Left ventricle myocardium superior (tissue), 1 donor: Measurements from ENCODE around the gene SIMC1. TPM values are rescaled to one million over a fixed set of nuclear protein-coding genes. Genes with fewer than 3 reads are reported as not detected.
"Not testable (repeated sequence)": the region's sequence is repeated elsewhere in the genome, so short reads cannot be mapped to it uniquely, and the experiment has no call there.

ENCODE experiments used
- ATAC-seq: fragments of 200-7000 bp; cut with Tn5 transposase; one replicate; pipeline ENCODE4 v1.9.1; 2020; ENCODE audit warnings: mild to moderate bottlenecking, moderate library complexity
- DNase-seq: peaks from one replicate; pipeline ENCODE4 v3.0.0-alpha.2; 2020
- intact Hi-C: fragments of 100-400 bp; cut with micrococcal nuclease; formaldehyde crosslinking; loops from one replicate; pipeline ENCODE4 v1.11.0; 2022
- total RNA-seq: library from RNA; stranded (reverse); fragmentation: NEBNext Ultra II Directional; extraction: Animal tissue kit (Norgen Biotek cat#: 25700); gene quantifications from one replicate; pipeline ENCODE4 v1.2.1, GENCODE V29; 2021
- donor health status: DM: no; HTN: yes; CAD: no; lungs with severe emphysema.

The SIMC1 gene
- total RNA-seq, 1 donor from 2014 or later = 6.1 TPM

GRCh38 chr5:176203086-176203485 lies 35.1 kb upstream of the SIMC1 start:
- ATAC-seq (no peak), DNase-seq (no peak)
- intact Hi-C loops = no loop called here

- ATAC-seq, DNase-seq, intact Hi-C loops: not testable (repeated sequence)
These were observed 34.7 kb upstream of the SIMC1 start for GRCh38 chr5:176203535-176203934.

- intact Hi-C loops, ATAC-seq, DNase-seq: not testable (repeated sequence)
These were observed 23.7 kb upstream of the SIMC1 start for GRCh38 chr5:176214466-176215021.

- DNase-seq = peak; percentile 81
- intact Hi-C loops = not testable (repeated sequence)
- peak; percentile 83 for ATAC-seq
These were observed 21.8 kb upstream of the SIMC1 start for GRCh38 chr5:176216393-176216916.

DNA sequence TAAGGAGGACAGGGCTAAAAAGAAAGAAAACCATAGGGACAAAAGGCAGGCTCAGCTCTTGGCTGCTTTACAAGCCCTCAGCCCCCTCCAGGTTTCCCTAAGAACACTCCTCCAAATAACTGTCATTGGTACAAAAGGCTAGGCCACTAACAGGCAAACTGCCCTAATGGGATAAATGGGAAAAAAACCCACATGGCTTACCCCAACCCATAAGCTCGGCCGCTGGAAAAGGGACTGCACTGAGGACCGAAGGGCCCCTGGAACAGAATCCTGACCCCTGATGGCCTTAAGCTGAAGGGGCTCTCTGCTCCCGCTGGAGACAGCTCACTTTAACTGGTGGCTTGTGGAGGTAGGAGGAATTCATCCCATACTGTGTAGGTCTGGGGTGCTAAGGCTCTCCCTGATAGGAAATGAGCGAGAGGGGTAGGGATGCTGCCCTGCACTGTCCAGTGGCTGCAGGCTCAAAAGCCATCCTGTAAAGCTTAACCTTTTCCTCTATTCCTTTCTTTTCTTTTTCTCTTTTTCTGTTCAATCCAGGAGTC lies 21.0 kb upstream of the SIMC1 start:
- intact Hi-C loops, ATAC-seq, DNase-seq: not testable (repeated sequence)

DNA sequence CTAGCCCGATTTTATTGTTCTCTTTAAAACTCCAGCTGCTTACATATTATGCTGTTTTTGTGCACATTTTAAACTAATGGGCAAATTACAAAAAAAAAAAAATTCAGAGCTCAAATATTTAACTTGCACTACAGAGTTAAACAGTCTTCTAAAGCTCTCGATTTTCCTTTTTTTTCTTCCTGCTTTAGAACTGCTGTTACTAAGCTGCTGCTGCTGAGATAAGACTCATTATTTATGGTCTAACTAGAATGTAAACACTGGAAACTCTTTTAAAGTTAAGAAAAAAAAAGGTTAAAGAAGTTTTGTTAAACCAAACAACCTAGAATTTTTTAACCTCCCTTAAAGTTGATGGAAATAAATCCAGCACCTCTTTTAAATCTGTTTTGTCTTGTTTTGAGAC lies 20.5 kb upstream of the SIMC1 start:
- DNase-seq, intact Hi-C loops, ATAC-seq: not testable (repeated sequence)

DNA sequence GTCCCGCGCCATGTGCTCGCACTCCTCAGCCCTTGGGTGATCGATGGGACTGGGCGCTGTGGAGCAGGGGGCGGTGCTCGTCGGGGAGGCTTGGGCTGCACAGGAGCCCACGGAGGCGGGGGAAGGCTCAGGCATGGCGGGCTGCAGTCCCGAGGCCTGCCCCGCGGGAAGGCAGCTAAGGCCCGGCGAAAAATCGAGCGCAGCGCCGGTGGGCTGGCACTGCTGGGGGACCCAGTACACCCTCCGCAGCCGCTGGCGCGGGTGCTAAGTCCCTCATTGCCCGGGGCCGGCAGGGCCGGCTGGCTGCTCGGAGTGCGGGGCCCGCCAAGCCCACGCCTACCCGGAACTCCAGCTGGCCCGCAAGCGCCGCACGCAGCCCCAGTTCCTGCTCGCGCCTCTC lies 16.2 kb upstream of the SIMC1 start:
- ATAC-seq, intact Hi-C loops, DNase-seq: not testable (repeated sequence)

- intact Hi-C loops, DNase-seq, ATAC-seq: not testable (repeated sequence)
These were observed 9.9 kb upstream of the SIMC1 start for GRCh38 chr5:176228358-176228757.

- intact Hi-C loops, DNase-seq, ATAC-seq: not testable (repeated sequence)
These were observed 5.0 kb upstream of the SIMC1 start for GRCh38 chr5:176233253-176233652.

DNA sequence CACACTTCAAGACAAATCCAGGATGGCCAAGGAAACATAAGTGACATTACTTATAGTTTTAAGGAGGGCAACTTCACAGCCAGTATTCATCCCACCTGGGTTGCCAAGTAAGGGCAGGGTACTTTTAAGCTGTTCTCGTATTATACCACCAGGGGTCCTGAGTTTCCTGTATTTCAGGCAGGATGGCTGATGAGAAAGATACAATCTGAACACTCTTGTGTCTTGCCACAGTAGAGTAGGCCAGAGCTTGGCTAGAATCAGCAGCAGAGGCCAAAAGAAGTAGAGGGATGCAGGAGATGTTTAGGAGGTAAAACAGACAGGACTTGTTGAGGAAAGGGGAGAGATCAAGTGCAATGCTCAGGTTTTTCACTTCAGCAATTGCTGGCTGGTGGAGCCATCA lies 3.1 kb upstream of the SIMC1 start:
- intact Hi-C loops, DNase-seq: not testable (repeated sequence)
- ATAC-seq = peak; percentile 23

DNA sequence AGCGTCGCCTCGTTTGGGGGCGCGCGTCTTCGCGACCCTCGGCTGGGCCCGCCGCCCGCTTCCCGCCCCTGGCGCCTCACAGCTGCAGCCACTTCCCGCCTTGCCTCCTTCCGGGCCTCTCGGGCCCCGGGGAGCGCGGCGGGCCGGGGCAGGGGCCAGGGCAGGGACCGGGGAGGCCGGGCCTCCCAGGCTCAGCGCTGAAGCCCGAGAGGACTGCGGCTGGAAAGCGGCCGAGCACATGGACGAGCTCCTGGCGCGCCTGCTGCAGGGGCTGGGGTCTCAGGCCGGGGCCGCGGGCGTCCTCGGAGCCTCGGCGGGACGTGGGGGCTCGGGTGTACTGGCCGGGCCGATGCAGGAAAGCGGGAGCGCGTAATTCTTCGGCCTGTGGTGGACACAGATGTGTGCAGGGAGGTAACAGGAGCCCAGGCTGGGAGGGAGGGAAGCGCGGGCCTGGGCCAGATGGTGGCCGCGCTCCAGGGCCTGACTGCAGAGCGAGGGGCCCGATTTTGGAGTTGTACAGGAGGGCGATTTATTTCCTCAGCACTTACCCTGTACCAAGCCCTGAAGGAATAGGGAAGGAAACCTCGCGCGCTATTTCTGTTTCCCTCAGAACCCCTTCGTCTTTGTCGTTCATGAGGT lies 540 bp downstream of the SIMC1 start:
- intact Hi-C loops, DNase-seq: not testable (repeated sequence)
- peak; percentile 76 for ATAC-seq

- intact Hi-C loops, ATAC-seq, DNase-seq: not testable (repeated sequence)
These were observed 1.1 kb downstream of the SIMC1 start for GRCh38 chr5:176239304-176239703.

DNA sequence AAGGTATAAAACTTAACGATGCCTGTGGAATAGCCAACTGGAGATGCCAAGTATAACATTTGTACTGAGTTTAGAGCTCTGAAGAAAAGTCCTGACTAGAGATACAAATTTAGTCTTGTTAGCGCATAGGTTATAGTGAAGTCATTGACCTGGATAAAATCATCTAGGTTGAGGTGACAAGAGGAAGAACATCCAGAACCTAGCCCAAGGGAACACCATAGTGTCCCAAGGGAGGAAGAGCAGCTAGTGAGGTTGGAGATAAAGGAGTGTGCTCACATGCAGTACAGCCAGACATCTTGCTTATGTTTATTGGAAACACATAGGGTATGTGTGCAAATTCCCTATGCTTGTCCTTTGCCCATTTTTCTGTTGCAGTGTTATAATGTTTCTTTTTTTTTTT lies 6.1 kb downstream of the SIMC1 start:
- ATAC-seq, intact Hi-C loops, DNase-seq: not testable (repeated sequence)

GRCh38 chr5:176245074-176245473 lies 6.8 kb downstream of the SIMC1 start:
- intact Hi-C loops, ATAC-seq, DNase-seq: not testable (repeated sequence)

DNA sequence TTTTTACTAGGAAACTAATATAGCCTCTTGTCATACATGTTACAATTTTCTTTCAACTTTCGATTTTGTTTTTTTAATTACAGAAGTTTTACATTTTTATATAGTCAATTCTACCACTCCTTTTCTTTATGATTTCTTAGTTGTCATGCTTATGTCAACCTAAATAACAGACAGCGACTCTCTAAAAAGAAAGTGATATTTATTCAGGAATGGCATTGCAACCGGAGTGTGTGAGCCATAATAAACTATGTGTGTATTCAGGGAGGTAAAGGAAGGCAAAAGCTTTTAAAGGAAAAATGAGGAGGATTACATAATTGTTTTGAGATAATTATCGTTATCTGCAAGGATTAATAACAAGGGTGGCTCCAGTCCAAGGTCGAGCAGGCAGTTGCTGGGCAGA lies 7.3 kb downstream of the SIMC1 start:
- ATAC-seq, intact Hi-C loops, DNase-seq: not testable (repeated sequence)

DNA sequence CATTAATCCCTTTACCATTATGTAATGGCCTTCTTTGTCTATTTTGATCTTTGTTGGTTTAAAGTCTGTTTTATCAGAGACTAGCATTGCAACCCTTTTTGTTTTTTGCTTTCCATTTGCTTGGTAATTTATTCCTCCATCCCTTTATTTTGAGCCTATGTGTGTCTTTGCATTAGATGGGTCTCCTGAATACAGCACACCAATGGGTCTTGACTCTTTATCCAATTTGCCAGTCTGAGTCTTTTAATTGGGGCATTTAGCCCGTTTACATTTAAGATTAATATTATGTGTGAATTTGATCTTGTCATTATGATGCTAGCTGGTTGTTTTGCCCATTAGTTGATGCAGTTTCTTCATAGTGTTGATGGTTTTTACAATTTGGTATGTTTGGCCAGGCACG lies 12.5 kb downstream of the SIMC1 start:
- intact Hi-C loops, ATAC-seq, DNase-seq: not testable (repeated sequence)

- ATAC-seq, DNase-seq, intact Hi-C loops: not testable (repeated sequence)
These were observed 13.9 kb downstream of the SIMC1 start for GRCh38 chr5:176252171-176252570.

- not testable (repeated sequence) for DNase-seq, ATAC-seq
These were observed 15.3 kb downstream of the SIMC1 start for GRCh38 chr5:176253370-176254065.

GRCh38 chr5:176254066-176254393 lies 15.8 kb downstream of the SIMC1 start:
- ATAC-seq = not testable (repeated sequence)

More at GRCh38 chr5:176253370-176254065, 15.3 kb downstream of the SIMC1 start:
- intact Hi-C loops = not testable (repeated sequence)

More at GRCh38 chr5:176254066-176254393, 15.8 kb downstream of the SIMC1 start:
- intact Hi-C loops, DNase-seq: not testable (repeated sequence)
